PC-9 (cell line): ENCODE results near the gene DDHD1. TPM values are rescaled to one million over a fixed set of nuclear protein-coding genes. Genes with fewer than 3 reads are reported as not detected.
A peak's percentile ranks its signal among the peaks of the same experiment; 100 is the strongest.

Experiments used
- BruUV-seq: library from RNA; stranded (reverse); fragments of 400-500 nt; replicated peaks from 2 replicates; lab custom pipeline; 2021; lab: Mats Ljungman, UMichigan
- CTCF ChIA-PET: fragments of 300-600 bp; sonication (Branson Sonifier 250); formaldehyde crosslinking; loops from one replicate; lab custom pipeline; 2022; ENCODE audit warnings: antibody characterized with exemption; lab: Charles Lee
- POLR2A ChIA-PET: fragments of 300-600 bp; sonication (Branson Sonifier 250); formaldehyde crosslinking; loops from one replicate; lab custom pipeline; 2022; ENCODE audit warnings: antibody characterized with exemption; ENCODE audit not compliant: unreplicated experiment; lab: Charles Lee
- DNase-seq, 2 experiments: peaks; one replicate each; pipeline versions ENCODE4 v3.0.0 to v3.0.0-alpha.2; 2015 to 2022; ENCODE audit warnings: mixed read lengths in 1 of 2
- H2AFZ ChIP-seq: fragments of 200-600 bp; sonication (generic); 2 replicates; pipeline ENCODE4 v1.8.1; 2017; ENCODE audit warnings: antibody characterized with exemption
- H3F3A ChIP-seq: fragments of 200-600 bp; sonication (generic); 2 replicates; pipeline ENCODE4 v1.8.1; 2017; ENCODE audit warnings: antibody characterized with exemption, mild to moderate bottlenecking, low read depth; ENCODE audit not compliant: insufficient read depth
- H3K27ac ChIP-seq: fragments of 200-600 bp; sonication (generic); 2 replicates; pipeline ENCODE4 v1.6.1; 2016; ENCODE audit warnings: mixed run types
- H3K27me3 ChIP-seq: fragments of 200-600 bp; sonication (generic); 2 replicates; pipeline ENCODE4 v1.6.1; 2016; ENCODE audit warnings: low read depth, mixed run types; ENCODE audit not compliant: insufficient read depth
- H3K36me3 ChIP-seq: fragments of 200-600 bp; sonication (generic); 2 replicates; pipeline ENCODE4 v1.6.1; 2016; ENCODE audit warnings: low read depth, mixed run types
- H3K4me1 ChIP-seq: fragments of 200-600 bp; sonication (generic); replicated peaks from 2 replicates; pipeline ENCODE4 v1.6.1; 2016; ENCODE audit warnings: mixed run types; ENCODE audit not compliant: insufficient read depth
- H3K4me2 ChIP-seq: fragments of 200-600 bp; sonication (generic); 2 replicates; pipeline ENCODE4 v1.6.1; 2017; ENCODE audit warnings: mixed run types
- H3K4me3 ChIP-seq: fragments of 200-600 bp; sonication (generic); 2 replicates; pipeline ENCODE4 v1.6.1; 2016; ENCODE audit warnings: mixed run types
- H3K79me2 ChIP-seq: fragments of 200-600 bp; sonication (generic); 2 replicates; pipeline ENCODE4 v1.6.1; 2017; ENCODE audit warnings: low read depth, mixed run types
- H3K9me2 ChIP-seq: fragments of 200-600 bp; sonication (generic); 2 replicates; pipeline ENCODE4 v1.8.1; 2017; ENCODE audit warnings: mild to moderate bottlenecking; ENCODE audit not compliant: insufficient read depth
- H3K9me3 ChIP-seq: fragments of 200-600 bp; sonication (generic); 2 replicates; pipeline ENCODE4 v1.8.1; 2016; ENCODE audit warnings: low read depth; ENCODE audit not compliant: insufficient read depth
- H4K20me1 ChIP-seq: fragments of 200-600 bp; sonication (generic); 2 replicates; pipeline ENCODE4 v1.8.1; 2017; ENCODE audit not compliant: insufficient read depth
- CTCF ChIP-seq: fragments of 200-600 bp; sonication (generic); conservative IDR thresholded peaks from 2 replicates; pipeline ENCODE4 v1.6.1; 2017; ENCODE audit warnings: mixed run types, antibody characterized with exemption, mild to moderate bottlenecking, moderate library complexity
- EZH2 ChIP-seq: fragments of 200-600 bp; sonication (generic); IDR thresholded peaks from 2 replicates; pipeline ENCODE4 v1.8.0; 2017; ENCODE audit warnings: antibody characterized with exemption, low read depth
- intact Hi-C: fragments of 100-400 bp; cut with micrococcal nuclease; formaldehyde crosslinking; loops from one replicate; pipeline ENCODE4 v1.10.0; 2022; ENCODE audit not compliant: unreplicated experiment
- total RNA-seq: library from RNA; stranded (reverse); gene quantifications from 2 replicates; pipeline ENCODE4 v1.2.3, GENCODE V29; 2021

Gene DDHD1
- total RNA-seq, 1 experiment from 2014 or later: 11.3 TPM

- Histone ChIP-seq H3K4me3 (no peak overlapping the region), H3K27me3 (no peaks in the 10 kb centered on the region), H4K20me1 (no peaks in the 10 kb centered on the region), H3K9me3 (no peaks in the 10 kb centered on the region), H3K36me3 (no peaks in the 10 kb centered on the region), H3K4me2 (no peak overlapping the region), H2AFZ (no peak overlapping the region), H3K79me2 (no peaks in the 10 kb centered on the region), H3K4me1 (no peaks in the 10 kb centered on the region), H3K27ac (no peak overlapping the region), H3K9me2 (no peaks in the 10 kb centered on the region), H3F3A (no peaks in the 10 kb centered on the region)
- no TSS peak for BruUV-seq
- ChIA-PET CTCF (no interaction called here), POLR2A (no interaction called here)
- intact Hi-C loops: loop anchor here (5.0 kb wide), 1 partner anchor 92 kb away; the partner anchor contains the start of gene DDHD1
- TF ChIP-seq CTCF: no peak
- no peak for TF ChIP-seq EZH2
- DNase-seq: no peak
These were observed 93.1 kb downstream of the DDHD1 start for GRCh38 chr14:53060046-53060445.

- H3K9me3 ChIP-seq: no peaks in the 10 kb centered on the region
- H3K79me2 ChIP-seq: no peaks in the 10 kb centered on the region
- H3K27ac ChIP-seq: no peak overlapping the region
- H4K20me1 ChIP-seq: no peaks in the 10 kb centered on the region
- H3K9me2 ChIP-seq: no peaks in the 10 kb centered on the region
- DNase-seq: no peak
- H3K27me3 ChIP-seq: no peaks in the 10 kb centered on the region
- ChIA-PET CTCF (no interaction called here), POLR2A (interaction anchor here (0.9 kb wide), 1 partner anchor 95 kb away, joined by 6 read pairs; no protein-coding TSS in a partner anchor)
- no peak overlapping the region for H3K4me3 ChIP-seq
- intact Hi-C loops: loop anchor here (1.0 to 10.0 kb wide), 3 partner anchors 93 to 232 kb away; no protein-coding TSS in a partner anchor
- H2AFZ ChIP-seq: no peak overlapping the region
- H3K36me3 ChIP-seq: no peaks in the 10 kb centered on the region
- no peaks in the 10 kb centered on the region for H3K4me1 ChIP-seq
- no TSS peak for BruUV-seq
- no peaks in the 10 kb centered on the region for H3F3A ChIP-seq
- H3K4me2 ChIP-seq: no peak overlapping the region
- peak; percentile 75 for TF ChIP-seq CTCF
- no peak for TF ChIP-seq EZH2
These were observed 98.1 kb downstream of the DDHD1 start for GRCh38 chr14:53055003-53055402.

GRCh38 chr14:53054457-53054856, 98.7 kb downstream of the DDHD1 start:
- Histone ChIP-seq H3F3A (no peaks in the 10 kb centered on the region), H3K27me3 (no peaks in the 10 kb centered on the region), H3K4me2 (no peak overlapping the region), H3K4me3 (no peak overlapping the region), H2AFZ (no peak overlapping the region), H3K27ac (no peak overlapping the region), H3K9me2 (no peaks in the 10 kb centered on the region), H3K4me1 (no peaks in the 10 kb centered on the region), H3K36me3 (no peaks in the 10 kb centered on the region), H4K20me1 (no peaks in the 10 kb centered on the region), H3K79me2 (no peaks in the 10 kb centered on the region), H3K9me3 (no peaks in the 10 kb centered on the region)
- CTCF ChIA-PET: no interaction called here
- BruUV-seq: no TSS peak
- POLR2A ChIA-PET: interaction anchor here (0.9 kb wide), 1 partner anchor 95 kb away, joined by 6 read pairs; no protein-coding TSS in a partner anchor
- TF ChIP-seq EZH2: no peak
- TF ChIP-seq CTCF: no peak
- no peak for DNase-seq
- intact Hi-C loops: loop anchor here (10.0 kb wide), 1 partner anchor 230 kb away; no protein-coding TSS in a partner anchor
